Measurements from ENCODE around the gene PLCB1.

Gene PLCB1

DNA sequence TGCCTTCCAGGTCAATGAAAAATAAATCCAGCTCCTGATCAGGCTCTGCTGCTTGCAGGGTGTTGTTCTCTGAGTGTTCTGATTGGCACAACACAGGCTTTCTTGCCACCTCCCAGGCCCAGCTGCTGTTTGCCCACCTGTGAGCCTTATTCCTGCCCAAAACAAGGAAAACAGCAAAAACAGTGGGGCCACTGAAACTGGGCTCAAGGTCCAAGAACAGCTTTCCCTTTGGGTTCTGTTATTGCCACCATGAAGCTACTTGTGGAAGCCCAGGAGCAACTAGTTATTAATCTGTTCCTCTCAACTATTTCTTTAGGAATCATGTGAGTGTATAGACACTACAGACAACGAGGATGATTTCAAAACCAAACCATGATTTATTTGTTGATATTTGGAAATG is 159.1 kb downstream of the PLCB1 start:
- Histone ChIP-seq H3K9ac (ENCODE audit: low read depth, low read length) (no peak overlapping the region), H3K36me3 (ENCODE audit: insufficient read depth, low read length) (no peaks in the 10 kb centered on the region)

DNA sequence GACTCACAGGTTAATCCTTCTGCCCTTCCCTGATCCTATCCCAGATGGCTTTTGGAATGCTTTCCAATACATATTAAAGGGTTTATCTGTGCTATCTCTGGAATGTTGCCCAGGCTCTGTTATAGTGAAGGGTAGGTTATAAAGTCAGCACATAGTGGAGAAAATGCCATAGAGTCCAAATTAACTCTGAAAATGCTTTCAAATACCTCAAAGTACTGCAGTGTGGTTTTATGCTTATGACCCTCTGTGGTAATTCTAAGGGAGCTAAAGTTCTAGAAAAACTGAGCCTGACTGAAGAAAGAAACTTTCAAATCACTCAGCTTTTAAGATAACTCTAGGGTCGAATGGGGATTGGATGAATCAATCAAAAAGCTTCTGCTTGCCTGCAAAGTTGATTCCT is 159.8 kb downstream of the PLCB1 start:
- Histone ChIP-seq H3K4me1 (ENCODE audit: insufficient read depth, low read length) (no peaks in the 10 kb centered on the region), H3K9ac (ENCODE audit: low read depth, low read length) (no peak overlapping the region), H3K9me3 (ENCODE audit: control insufficient read depth, insufficient read depth, low read length) (no peaks in the 10 kb centered on the region), H3K36me3 (ENCODE audit: insufficient read depth, low read length) (no peaks in the 10 kb centered on the region)

More for the DNA sequence above, 159.1 kb downstream of the PLCB1 start:
- no peaks in the 10 kb centered on the region for H3K9me3 ChIP-seq (ENCODE audit: control insufficient read depth, insufficient read depth, low read length)
- H3K4me1 ChIP-seq (ENCODE audit: insufficient read depth, low read length): no peaks in the 10 kb centered on the region

DNA sequence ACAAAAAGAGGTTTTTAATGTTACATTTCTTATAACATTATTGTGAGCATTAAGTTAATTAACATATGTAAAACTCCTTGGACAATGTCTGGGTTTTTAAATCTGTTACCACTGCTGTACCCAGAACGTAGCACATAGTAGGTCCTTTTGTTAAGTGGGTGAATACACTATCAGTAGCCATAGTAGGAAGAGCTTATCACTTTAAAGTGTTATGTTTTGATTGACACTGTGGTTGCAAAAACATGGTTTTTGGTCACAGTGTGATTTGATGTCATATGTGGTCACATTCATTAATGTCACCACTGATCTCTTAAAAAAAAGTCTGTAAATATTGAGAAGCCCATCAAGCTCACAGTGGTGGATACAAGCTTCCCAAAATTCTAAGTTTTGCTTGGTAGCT is 160.7 kb downstream of the PLCB1 start:
- Histone ChIP-seq H3K9ac (ENCODE audit: low read depth, low read length) (no peak overlapping the region), H3K36me3 (ENCODE audit: insufficient read depth, low read length) (no peaks in the 10 kb centered on the region), H3K9me3 (ENCODE audit: control insufficient read depth, insufficient read depth, low read length) (no peaks in the 10 kb centered on the region), H3K4me1 (ENCODE audit: insufficient read depth, low read length) (no peaks in the 10 kb centered on the region)

DNA sequence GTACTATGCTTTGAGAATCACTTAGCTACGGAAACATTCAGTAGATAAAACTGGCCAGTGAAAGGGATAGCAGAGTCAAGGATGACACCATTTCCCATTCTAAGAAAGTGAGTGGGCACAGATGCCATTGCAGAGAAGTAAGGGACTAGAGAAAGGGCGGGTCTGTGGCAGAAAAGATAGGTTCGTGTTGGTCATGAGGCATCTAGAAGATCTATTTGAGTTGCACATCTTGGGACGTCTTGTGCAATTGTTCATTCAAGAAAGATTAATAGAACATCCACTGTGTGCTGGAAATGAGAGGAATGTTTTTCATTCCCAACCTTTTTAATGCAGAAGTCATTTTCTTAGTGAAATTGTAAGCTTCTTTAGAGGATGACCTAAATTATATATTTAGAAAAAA is 161.7 kb downstream of the PLCB1 start:
- H3K9ac ChIP-seq (ENCODE audit: low read depth, low read length): no peak overlapping the region
- H3K9me3 ChIP-seq (ENCODE audit: control insufficient read depth, insufficient read depth, low read length): no peaks in the 10 kb centered on the region
- H3K4me1 ChIP-seq (ENCODE audit: insufficient read depth, low read length): no peaks in the 10 kb centered on the region
- no peaks in the 10 kb centered on the region for H3K36me3 ChIP-seq (ENCODE audit: insufficient read depth, low read length)

DNA sequence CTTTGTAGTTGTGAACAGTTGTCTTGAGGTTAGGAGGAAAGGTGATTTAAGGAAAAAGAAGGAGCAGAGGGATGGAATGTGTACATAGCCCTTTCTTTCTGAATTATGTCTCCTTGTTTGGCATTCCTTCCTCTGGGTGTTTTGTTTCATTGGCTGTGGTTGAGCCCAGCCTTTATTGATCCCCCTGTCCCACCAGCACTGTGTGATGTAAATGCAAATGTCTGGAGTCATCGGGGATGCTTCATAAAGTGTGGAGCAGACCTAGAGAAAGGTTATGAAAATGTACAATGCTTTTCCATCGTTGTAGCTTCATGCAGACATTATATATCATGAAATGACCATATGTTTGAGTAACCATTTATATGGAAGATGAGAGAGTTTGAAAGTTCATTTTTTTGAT is 164.5 kb downstream of the PLCB1 start:
- Histone ChIP-seq H3K9ac (ENCODE audit: low read depth, low read length) (no peak overlapping the region), H3K36me3 (ENCODE audit: insufficient read depth, low read length) (no peaks in the 10 kb centered on the region), H3K4me1 (ENCODE audit: insufficient read depth, low read length) (no peaks in the 10 kb centered on the region), H3K9me3 (ENCODE audit: control insufficient read depth, insufficient read depth, low read length) (no peaks in the 10 kb centered on the region)

DNA sequence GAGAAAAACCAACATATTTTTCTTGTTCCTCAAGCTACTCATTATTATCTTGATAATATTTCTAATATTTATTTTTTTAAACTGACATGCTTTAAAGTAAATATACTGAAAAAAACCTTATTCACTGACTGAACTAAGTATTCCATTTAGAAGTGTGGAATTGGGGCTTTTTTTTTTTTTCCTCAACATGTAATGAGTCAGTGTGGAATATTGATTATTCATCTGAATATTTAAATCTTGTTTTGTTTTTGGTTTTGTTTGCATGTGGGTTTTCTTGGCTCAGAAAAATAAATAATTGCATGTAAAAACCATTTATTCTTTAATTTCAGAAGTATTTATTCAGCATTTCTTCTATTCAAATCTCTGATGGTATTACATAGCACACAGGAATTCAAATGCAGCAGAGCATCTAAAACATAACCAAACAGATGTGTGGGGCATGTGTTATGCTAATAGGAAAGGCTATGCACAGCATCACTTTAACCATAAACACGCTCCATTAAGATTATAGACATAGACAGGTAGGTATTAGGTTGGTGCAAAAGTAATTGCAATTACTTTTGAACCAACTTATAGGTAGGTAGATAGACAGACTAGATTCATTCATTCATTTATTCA is 166.5 kb downstream of the PLCB1 start:
- H3K4me1 ChIP-seq (ENCODE audit: insufficient read depth, low read length): no peaks in the 10 kb centered on the region

DNA sequence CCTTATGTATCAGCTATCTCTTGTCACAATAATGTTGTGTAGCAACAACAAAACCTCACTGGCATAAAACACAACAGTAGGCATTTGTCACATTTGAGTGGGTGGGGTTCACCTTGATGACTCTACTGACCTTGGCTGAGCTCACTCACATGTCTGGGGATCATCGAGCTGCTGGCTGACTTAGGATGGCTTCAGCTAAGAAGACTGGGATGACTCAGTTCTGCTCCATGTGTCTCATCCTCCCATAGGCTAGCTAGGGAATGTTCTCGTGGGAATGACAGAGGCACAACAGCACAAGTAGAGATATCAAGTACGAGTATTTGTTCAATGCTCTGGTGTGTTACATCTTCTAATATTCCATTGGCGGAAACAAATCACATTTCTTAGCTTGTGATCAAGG is 167.9 kb downstream of the PLCB1 start:
- H3K36me3 ChIP-seq (ENCODE audit: insufficient read depth, low read length): no peaks in the 10 kb centered on the region
- H3K9ac ChIP-seq (ENCODE audit: low read depth, low read length): no peak overlapping the region
- no peaks in the 10 kb centered on the region for H3K4me1 ChIP-seq (ENCODE audit: insufficient read depth, low read length)
- no peaks in the 10 kb centered on the region for H3K9me3 ChIP-seq (ENCODE audit: control insufficient read depth, insufficient read depth, low read length)

More for the DNA sequence above, 166.5 kb downstream of the PLCB1 start:
- H3K9me3 ChIP-seq (ENCODE audit: control insufficient read depth, insufficient read depth, low read length): no peaks in the 10 kb centered on the region
- no peaks in the 10 kb centered on the region for H3K36me3 ChIP-seq (ENCODE audit: insufficient read depth, low read length)
- H3K9ac ChIP-seq (ENCODE audit: low read depth, low read length): no peak overlapping the region

DNA sequence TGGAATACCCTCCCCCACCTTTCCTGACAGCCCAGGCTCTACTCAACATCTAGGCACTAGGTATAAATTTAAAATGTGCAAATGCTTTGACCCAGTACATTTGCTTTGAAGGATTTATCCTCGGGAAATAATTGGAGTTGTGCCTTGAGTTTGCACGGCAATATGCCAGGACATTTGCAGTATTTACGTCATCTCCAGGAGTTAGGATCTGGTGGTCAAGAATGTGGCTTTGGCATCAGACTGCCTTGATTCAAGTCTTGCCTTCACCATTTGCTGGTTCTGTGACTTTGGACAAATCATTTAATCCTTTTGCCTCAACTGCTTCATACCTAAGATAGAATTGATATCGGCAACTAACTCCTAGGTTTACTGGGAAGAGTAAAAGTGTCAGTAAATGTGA is 169.6 kb downstream of the PLCB1 start:
- H3K36me3 ChIP-seq (ENCODE audit: insufficient read depth, low read length): no peaks in the 10 kb centered on the region
- H3K9ac ChIP-seq (ENCODE audit: low read depth, low read length): no peak overlapping the region
- no peaks in the 10 kb centered on the region for H3K9me3 ChIP-seq (ENCODE audit: control insufficient read depth, insufficient read depth, low read length)
- no peaks in the 10 kb centered on the region for H3K4me1 ChIP-seq (ENCODE audit: insufficient read depth, low read length)

DNA sequence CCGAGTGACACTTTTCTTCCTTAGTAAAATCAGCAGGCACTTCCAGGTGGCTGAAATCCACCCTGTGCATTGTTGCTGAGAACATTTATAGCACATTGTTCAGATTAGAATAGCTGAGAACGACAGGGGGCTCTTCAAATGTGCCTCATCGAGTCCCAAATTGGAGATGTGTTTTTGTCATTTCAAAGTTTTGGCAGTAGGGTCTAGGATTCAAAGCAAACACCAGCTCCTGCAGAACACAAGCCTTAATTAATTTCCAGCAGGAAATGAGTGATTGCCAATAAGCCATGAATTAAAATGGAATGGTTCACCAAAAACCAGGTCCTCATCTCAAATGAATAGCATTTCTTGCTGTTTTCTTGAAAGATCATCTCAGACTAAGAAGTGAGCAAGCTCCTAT is 171.6 kb downstream of the PLCB1 start:
- Histone ChIP-seq H3K9ac (ENCODE audit: low read depth, low read length) (no peak overlapping the region), H3K36me3 (ENCODE audit: insufficient read depth, low read length) (no peaks in the 10 kb centered on the region), H3K4me1 (ENCODE audit: insufficient read depth, low read length) (no peaks in the 10 kb centered on the region), H3K9me3 (ENCODE audit: control insufficient read depth, insufficient read depth, low read length) (no peaks in the 10 kb centered on the region)

DNA sequence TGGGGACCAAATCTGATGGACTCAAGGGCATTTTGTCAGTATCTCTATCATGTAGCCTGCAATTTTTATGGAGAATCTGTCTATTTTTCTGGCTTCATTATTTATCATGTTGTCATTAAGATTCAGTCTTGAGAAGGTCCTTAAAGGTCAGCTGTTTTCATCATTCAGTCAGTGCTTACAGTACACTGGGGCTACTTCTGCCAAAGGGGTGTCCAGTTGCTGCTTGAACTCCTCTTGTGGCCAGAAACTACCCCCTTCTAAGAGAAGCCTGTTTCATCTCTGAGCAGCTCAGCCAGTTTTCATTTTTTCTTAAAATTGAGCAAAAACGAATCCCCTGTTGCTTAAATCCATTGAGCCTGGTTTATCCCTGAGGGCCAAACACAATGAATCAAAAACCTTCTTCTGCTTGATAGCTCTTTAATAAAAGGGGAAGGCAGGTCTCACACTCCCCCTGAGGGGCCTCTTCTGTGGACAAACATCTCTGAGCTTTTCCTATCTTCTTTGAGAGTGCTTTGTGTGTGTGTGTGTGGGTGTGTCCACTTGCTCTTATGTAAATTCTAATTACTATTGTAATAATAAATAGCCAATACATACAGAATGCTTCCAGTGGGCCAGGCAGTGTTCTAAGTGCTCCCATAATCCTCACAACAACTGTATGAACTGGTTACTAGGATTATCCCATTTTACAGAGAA is 172.2 kb downstream of the PLCB1 start:
- Histone ChIP-seq H3K9me3 (ENCODE audit: control insufficient read depth, insufficient read depth, low read length) (no peaks in the 10 kb centered on the region), H3K4me1 (ENCODE audit: insufficient read depth, low read length) (peaks cover 3% of the 10 kb centered on the region; the same call in 1 of the 2 replicates), H3K9ac (ENCODE audit: low read depth, low read length) (no peak overlapping the region), H3K36me3 (ENCODE audit: insufficient read depth, low read length) (no peaks in the 10 kb centered on the region)

DNA sequence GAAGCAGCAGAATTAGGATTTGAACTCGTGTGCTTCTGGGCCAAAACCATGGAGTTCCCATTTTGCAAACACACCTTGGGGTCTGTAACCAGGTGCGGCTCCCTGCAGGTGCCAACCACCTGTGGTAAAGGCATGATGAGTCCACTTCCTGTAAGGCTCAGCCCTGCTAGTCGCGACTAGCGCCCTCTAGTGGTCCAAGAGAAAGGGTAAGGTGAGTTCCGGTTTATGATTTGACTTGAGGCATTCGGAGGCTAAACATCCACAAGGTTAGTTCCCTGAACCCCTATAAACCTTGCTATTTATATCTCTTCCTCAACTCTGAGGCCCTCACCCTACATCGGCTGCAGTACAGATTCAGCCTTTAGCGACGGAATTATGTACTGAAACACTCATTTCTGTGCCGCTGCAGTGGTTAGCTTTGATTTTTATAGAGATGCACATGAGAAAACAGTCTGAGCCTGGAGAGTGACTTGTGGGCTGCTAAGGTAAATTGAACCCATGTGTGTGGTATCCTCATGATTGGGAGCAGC is 173.4 kb downstream of the PLCB1 start:
- Histone ChIP-seq H3K9ac (ENCODE audit: low read depth, low read length) (no peak overlapping the region), H3K9me3 (ENCODE audit: control insufficient read depth, insufficient read depth, low read length) (no peaks in the 10 kb centered on the region), H3K36me3 (ENCODE audit: insufficient read depth, low read length) (no peaks in the 10 kb centered on the region), H3K4me1 (ENCODE audit: insufficient read depth, low read length) (peaks cover 10% of the 10 kb centered on the region; the same call in 1 of the 2 replicates)

DNA sequence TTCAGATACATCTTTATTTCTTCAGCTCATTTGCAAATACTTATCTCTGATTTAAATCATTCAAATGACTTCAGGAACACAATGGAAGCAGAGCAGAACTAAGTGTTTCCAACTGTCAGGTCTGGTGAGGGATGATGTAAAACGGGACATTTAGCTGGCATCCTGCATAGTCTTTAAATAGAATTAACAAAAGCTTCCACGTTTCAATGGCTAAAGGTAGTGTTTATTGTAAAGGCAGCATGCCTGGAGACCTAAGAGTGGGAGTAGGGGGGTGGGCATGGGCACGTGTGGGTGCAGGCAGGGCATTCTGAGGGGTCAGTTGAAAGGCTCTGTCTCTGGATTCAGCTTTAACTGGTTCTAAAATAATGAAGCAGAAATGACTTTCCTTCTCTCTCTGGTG is 174.9 kb downstream of the PLCB1 start:
- Histone ChIP-seq H3K9me3 (ENCODE audit: control insufficient read depth, insufficient read depth, low read length) (no peaks in the 10 kb centered on the region), H3K36me3 (ENCODE audit: insufficient read depth, low read length) (no peaks in the 10 kb centered on the region), H3K4me1 (ENCODE audit: insufficient read depth, low read length) (peaks cover 10% of the 10 kb centered on the region; the same call in 1 of the 2 replicates), H3K9ac (ENCODE audit: low read depth, low read length) (no peak overlapping the region)

DNA sequence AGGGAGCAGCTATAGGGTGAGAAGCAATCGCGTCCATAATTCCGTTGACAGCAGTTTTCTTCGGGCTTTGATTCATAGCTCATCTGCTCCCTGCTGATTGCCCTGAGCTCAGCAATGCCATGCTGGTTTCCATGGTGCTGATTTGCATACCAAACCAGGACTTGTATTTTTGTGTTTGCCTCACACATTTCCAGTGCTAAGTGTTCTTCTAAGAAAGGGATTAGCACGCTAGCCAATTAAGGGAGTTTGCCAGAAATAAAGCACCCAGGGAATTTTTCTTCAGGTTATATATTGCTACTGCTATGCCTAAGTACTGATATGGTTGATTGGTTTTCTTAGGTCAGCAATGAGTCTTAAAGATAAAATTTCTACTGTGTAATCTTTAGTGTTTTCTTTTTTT is 177.6 kb downstream of the PLCB1 start:
- Histone ChIP-seq H3K36me3 (ENCODE audit: insufficient read depth, low read length) (no peaks in the 10 kb centered on the region), H3K9ac (ENCODE audit: low read depth, low read length) (no peak overlapping the region), H3K9me3 (ENCODE audit: control insufficient read depth, insufficient read depth, low read length) (no peaks in the 10 kb centered on the region; the same call in 1 of the 2 replicates), H3K4me1 (ENCODE audit: insufficient read depth, low read length) (peaks cover 10% of the 10 kb centered on the region; the same call in 1 of the 2 replicates)

DNA sequence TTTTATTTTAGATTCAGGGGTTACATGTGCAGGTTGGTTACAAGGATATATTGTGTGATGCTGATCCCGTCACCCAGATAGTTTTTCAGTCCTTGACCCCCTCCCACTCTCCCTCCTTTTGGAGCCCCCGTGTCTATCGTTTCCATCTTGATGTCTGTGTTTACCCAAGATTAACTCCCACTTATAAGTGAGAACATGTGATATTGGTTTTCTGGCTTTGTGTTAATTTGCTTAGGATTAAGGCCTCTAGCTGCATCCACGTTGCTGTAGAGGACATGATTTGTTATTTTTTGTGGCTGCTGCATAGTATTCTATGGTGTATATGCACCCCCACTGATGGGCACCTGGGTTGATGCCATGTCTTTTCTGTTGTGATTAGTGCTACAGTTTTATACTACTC is 178.6 kb downstream of the PLCB1 start:
- Histone ChIP-seq H3K9ac (ENCODE audit: low read depth, low read length) (no peak overlapping the region), H3K9me3 (ENCODE audit: control insufficient read depth, insufficient read depth, low read length) (no peaks in the 10 kb centered on the region; the same call in 1 of the 2 replicates), H3K4me1 (ENCODE audit: insufficient read depth, low read length) (peaks cover 10% of the 10 kb centered on the region; the same call in 1 of the 2 replicates), H3K36me3 (ENCODE audit: insufficient read depth, low read length) (no peaks in the 10 kb centered on the region)

DNA sequence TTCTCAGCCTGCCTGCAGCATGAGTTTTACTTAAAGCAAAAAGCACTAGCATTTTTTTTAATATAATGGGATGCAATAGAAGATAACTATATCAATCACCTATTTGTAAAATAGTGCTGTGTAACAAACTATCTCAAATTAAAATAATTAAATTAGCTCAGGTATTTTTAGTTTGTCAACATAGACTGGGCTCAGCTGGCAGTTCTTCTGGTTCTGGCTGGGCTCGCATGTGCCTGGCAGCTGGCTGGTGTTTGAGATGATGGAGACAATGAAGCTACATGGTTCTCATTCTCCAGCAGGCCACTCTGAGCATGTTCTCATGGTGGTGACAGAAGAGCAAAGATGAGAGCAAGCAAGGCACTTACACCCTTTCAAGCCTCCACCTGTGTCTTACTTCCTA is 181.0 kb downstream of the PLCB1 start:
- no peak overlapping the region for H3K9ac ChIP-seq (ENCODE audit: low read depth, low read length)
- no peaks in the 10 kb centered on the region for H3K36me3 ChIP-seq (ENCODE audit: insufficient read depth, low read length)
- no peaks in the 10 kb centered on the region; the same call in 1 of the 2 replicates for H3K9me3 ChIP-seq (ENCODE audit: control insufficient read depth, insufficient read depth, low read length)
- H3K4me1 ChIP-seq (ENCODE audit: insufficient read depth, low read length): peaks cover 14% of the 10 kb centered on the region; the same call in 1 of the 2 replicates

Data from ES-I3 (cell line).